Keratinocyte (primary cell): ENCODE data around the gene FXYD6. TPM values are rescaled to one million over a fixed set of nuclear protein-coding genes. Genes with fewer than 3 reads are reported as not detected.

Source experiments
- DNase-seq: peaks from one replicate; pipeline ENCODE4 v3.0.0-alpha.2; 2011; ENCODE audit warnings: low read depth, missing footprints, low spot score
- FAIRE-seq: peaks from 2 replicates; lab custom pipeline; 2011; peaks lifted over from hg19 to GRCh38; lab: Jason Lieb, UNC
- H2AFZ ChIP-seq: 2 replicates; pipeline ENCODE4 v1.6.0; 2012; ENCODE audit warnings: low read length, control low read depth, inconsistent platforms; ENCODE audit not compliant: control insufficient read depth
- H3K27ac ChIP-seq: 2 replicates; pipeline ENCODE4 v1.5.1; 2011; ENCODE audit warnings: low read length; ENCODE audit not compliant: control insufficient read depth, insufficient read depth
- H3K27me3 ChIP-seq: 3 replicates; pipeline ENCODE4 v1.6.0; 2011; ENCODE audit warnings: low read length; ENCODE audit not compliant: control insufficient read depth, insufficient read depth; ENCODE audit errors: extremely low read depth
- H3K36me3 ChIP-seq, 2 experiments: 2 replicates in 1 of 2; 3 replicates in 1 of 2; pipeline ENCODE4 v1.5.1; 2011; ENCODE audit warnings: low read length in 2 of 2, mild to moderate bottlenecking in 1 of 2; ENCODE audit not compliant: control insufficient read depth in 2 of 2, insufficient read depth in 2 of 2; ENCODE audit errors: extremely low read depth in 1 of 2
- H3K4me1 ChIP-seq: 3 replicates; pipeline ENCODE4 v1.5.1; 2011; ENCODE audit warnings: low read length; ENCODE audit not compliant: control insufficient read depth, insufficient read depth; ENCODE audit errors: extremely low read depth
- H3K4me2 ChIP-seq: 3 replicates; pipeline ENCODE4 v1.6.0; 2011; ENCODE audit warnings: low read depth, low read length; ENCODE audit not compliant: control insufficient read depth, insufficient read depth; ENCODE audit errors: extremely low read depth
- H3K4me3 ChIP-seq, 3 experiments: fragments of 200-600 bp in 1 of 3; sonication (generic) in 1 of 3; 2 replicates in 2 of 3; 3 replicates in 1 of 3; pipeline ENCODE4 v1.5.1; 2011 to 2016; ENCODE audit warnings: low read length in 3 of 3, mild to moderate bottlenecking in 3 of 3, control low read depth in 2 of 3, inconsistent platforms in 1 of 3, low read depth in 1 of 3, mixed read lengths in 1 of 3, mixed run types in 1 of 3, moderate library complexity in 1 of 3; ENCODE audit not compliant: control insufficient read depth in 2 of 3, insufficient read depth in 2 of 3; ENCODE audit errors: extremely low read depth in 1 of 3
- H3K79me2 ChIP-seq: 2 replicates; pipeline ENCODE4 v1.6.0; 2012; ENCODE audit warnings: low read length; ENCODE audit not compliant: control insufficient read depth, insufficient read depth
- H3K9ac ChIP-seq: 3 replicates; pipeline ENCODE4 v1.6.0; 2011; ENCODE audit warnings: low read length; ENCODE audit not compliant: control insufficient read depth, insufficient read depth; ENCODE audit errors: extremely low read depth
- H3K9me1 ChIP-seq: 3 replicates; pipeline ENCODE4 v1.6.0; 2011; ENCODE audit warnings: low read length; ENCODE audit not compliant: control insufficient read depth, insufficient read depth; ENCODE audit errors: extremely low read depth
- H3K9me3 ChIP-seq: 2 replicates; pipeline ENCODE4 v1.5.1; 2012; ENCODE audit warnings: low read depth, low read length; ENCODE audit not compliant: control insufficient read depth
- H4K20me1 ChIP-seq: 3 replicates; pipeline ENCODE4 v1.6.0; 2011; ENCODE audit warnings: low read length; ENCODE audit not compliant: control insufficient read depth, insufficient read depth; ENCODE audit errors: extremely low read depth
- CTCF ChIP-seq, 3 experiments: IDR thresholded peaks in 1 of 3; conservative IDR thresholded peaks in 1 of 3; optimal IDR thresholded peaks in 1 of 3; 2 replicates in 2 of 3; 3 replicates in 1 of 3; pipeline versions ENCODE3 to v1.5.1; 2011; ENCODE audit warnings: low read length in 3 of 3, mild to moderate bottlenecking in 3 of 3, moderate library complexity in 2 of 3, control low read depth in 1 of 3, inconsistent platforms in 1 of 3; ENCODE audit not compliant: insufficient read depth in 2 of 3; ENCODE audit errors: extremely low read depth in 1 of 3
- EZH2 ChIP-seq: IDR thresholded peaks from one replicate; pipeline ENCODE4 v1.6.1; 2012; ENCODE audit warnings: inconsistent platforms, mild to moderate bottlenecking, low read length, moderate library complexity
- dilution Hi-C: fragments of 300-500 bp; cut with MboI; formaldehyde crosslinking; loops from one replicate; pipeline ENCODE4 v1.7.0; 2020; ENCODE audit warnings: low sequenced_read_pairs; ENCODE audit not compliant: extremely low pct_ligation_motif_present
- polyA plus RNA-seq, 5 experiments: library from polyadenylated mRNA; depleted of rRNA in 3 of 5; stranded (reverse) in 3 of 5; stranded (forward) in 1 of 5; unstranded in 1 of 5; fragments of >200 nt; gene quantifications; 1 replicate in 1 of 5; 2 replicates in 3 of 5; 3 replicates in 1 of 5; pipeline versions ENCODE4 v1.2.1 to v1.2.3, GENCODE V29; 2011 to 2012; ENCODE audit warnings: missing spikeins in 2 of 5, low read depth in 1 of 5, low replicate concordance in 1 of 5

FXYD6 gene
- polyA plus RNA-seq, 1 donor (not counting 4 experiments of a cell fraction or from before 2014, with no cell fraction given), result not detected

DNA sequence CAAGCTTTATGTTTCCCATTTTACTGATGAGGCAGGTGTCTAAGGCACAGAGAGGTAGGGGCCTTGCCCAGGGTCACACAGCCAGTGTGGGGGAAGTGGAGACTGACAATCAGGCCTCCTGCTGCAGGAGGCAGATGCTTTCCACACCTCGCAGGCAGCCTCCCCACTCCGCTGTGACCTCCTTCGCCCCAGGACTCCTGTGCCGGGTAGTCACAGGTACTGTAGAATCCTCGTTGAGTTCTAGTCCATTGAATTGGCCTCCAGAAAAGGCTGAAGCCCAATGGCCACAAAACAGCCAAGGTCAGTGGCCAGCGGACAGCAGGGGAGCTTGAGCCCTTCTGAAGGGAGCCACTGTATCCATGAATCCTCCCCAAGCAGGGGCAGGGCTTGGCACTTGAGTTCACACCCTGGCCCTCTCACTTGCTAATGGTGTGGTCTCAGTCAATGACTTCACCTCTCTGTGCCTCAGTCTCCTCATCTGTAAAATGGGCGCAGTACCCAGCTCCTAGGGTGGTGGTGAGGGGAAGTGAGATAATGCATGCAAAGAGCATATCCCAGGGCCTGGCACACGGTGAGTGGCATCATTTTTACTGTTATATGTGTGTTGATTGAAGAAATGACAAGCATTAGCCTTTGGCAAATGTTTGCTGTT lies 50.8 kb downstream of the FXYD6 start:
- no peak for FAIRE-seq
- no peak overlapping the region for H3K4me3 ChIP-seq
- dilution Hi-C loops, result no loop called here

GRCh38 chr11:117824571-117825537 lies 51.6 kb downstream of the FXYD6 start, which contains the start of gene FXYD2:
Gene FXYD2 (minus strand): TSS chr11:117824744. CDS start chr11:117824678, 66 bp downstream.
- DNase-seq, result no peak
- no peaks in the 10 kb centered on the region for H3K79me2 ChIP-seq
- no peak within 1 kb of the TSS for H3K9ac ChIP-seq
- H3K4me3 ChIP-seq, result no peak within 1 kb of the TSS
- no peaks in the 10 kb centered on the region for H3K36me3 ChIP-seq
- H3K4me1 ChIP-seq, result peaks cover 25% of the 10 kb centered on the region
- H2AFZ ChIP-seq, result peak within 1 kb of the TSS; percentile 9
- no peaks in the 10 kb centered on the region for H4K20me1 ChIP-seq
- no peak for FAIRE-seq
- no peaks in the 10 kb centered on the region for H3K9me3 ChIP-seq
- dilution Hi-C loops, result loop anchor here (25.0 kb wide), 1 partner anchor 388 kb away; no protein-coding TSS in a partner anchor
- no peak within 1 kb of the TSS for H3K27ac ChIP-seq
- no peak for TF ChIP-seq EZH2
- TF ChIP-seq CTCF (optimal IDR thresholded peaks at IDR 0.05 in 1 of 3, IDR thresholded peaks at IDR 0.05 in 1 of 3, conservative IDR thresholded peaks at IDR 0.05 in 1 of 3; ENCODE audit: extremely low read depth in 1 of 3, insufficient read depth in 2 of 3, low read length in 3 of 3), result no peak
- H3K27me3 ChIP-seq, result peaks cover 6% of the 10 kb centered on the region
- H3K4me2 ChIP-seq, result no peak within 1 kb of the TSS
- no peaks in the 10 kb centered on the region for H3K9me1 ChIP-seq

More for the DNA sequence above, 50.8 kb downstream of the FXYD6 start:
- Histone ChIP-seq H3K4me2 (no peak overlapping the region), H2AFZ (no peak overlapping the region), H3K9me1 (no peaks in the 10 kb centered on the region), H4K20me1 (no peaks in the 10 kb centered on the region), H3K36me3 (no peaks in the 10 kb centered on the region), H3K27ac (no peak overlapping the region), H3K9me3 (no peaks in the 10 kb centered on the region), H3K9ac (no peak overlapping the region), H3K79me2 (no peaks in the 10 kb centered on the region), H3K27me3 (peaks cover 6% of the 10 kb centered on the region), H3K4me1 (peaks cover 25% of the 10 kb centered on the region)
- DNase-seq, result no peak
- TF ChIP-seq CTCF (optimal IDR thresholded peaks at IDR 0.05 in 1 of 3, IDR thresholded peaks at IDR 0.05 in 1 of 3, conservative IDR thresholded peaks at IDR 0.05 in 1 of 3; ENCODE audit: extremely low read depth in 1 of 3, insufficient read depth in 2 of 3, low read length in 3 of 3), result no peak
- TF ChIP-seq EZH2, result no peak
